Spleen (tissue), 11 donors: Measurements from ENCODE around the gene S100A5. TPM values are rescaled to one million over a fixed set of nuclear protein-coding genes. Genes with fewer than 3 reads are reported as not detected.

Experiments
- DNase-seq: peaks from one replicate; pipeline ENCODE4 v3.0.0-alpha.2; 2020
- H3K27ac ChIP-seq, 8 donors: fragments of 200-600 bp; sonication (generic) in 7 of 8; 1 replicate in 4 of 8; 2 replicates in 4 of 8; pipeline versions ENCODE4 v1.5.0 to v1.8.0; 2016 to 2021; ENCODE audit warnings: inconsistent platforms in 4 of 8, mild to moderate bottlenecking in 4 of 8, moderate library complexity in 1 of 8
- H3K27me3 ChIP-seq, 7 donors: fragments of 200-600 bp; sonication (generic) in 6 of 7; replicated peaks in 1 of 7; 1 replicate in 4 of 7; 2 replicates in 3 of 7; pipeline versions ENCODE4 v1.5.0 to v1.8.0; 2016 to 2021; ENCODE audit warnings: inconsistent platforms in 3 of 7, mild to moderate bottlenecking in 1 of 7
- H3K36me3 ChIP-seq, 6 donors: fragments of 200-600 bp; sonication (generic) in 5 of 6; 1 replicate in 4 of 6; 2 replicates in 2 of 6; pipeline versions ENCODE4 v1.5.0 to v1.8.0; 2016 to 2021; ENCODE audit warnings: inconsistent platforms in 2 of 6
- H3K4me1 ChIP-seq, 6 donors: fragments of 200-600 bp; sonication (generic) in 5 of 6; 1 replicate in 3 of 6; 2 replicates in 3 of 6; pipeline versions ENCODE4 v1.5.0 to v1.8.0; 2016 to 2021; ENCODE audit warnings: inconsistent platforms in 3 of 6
- H3K4me3 ChIP-seq, 8 donors: fragments of 200-600 bp; sonication (generic) in 7 of 8; 1 replicate in 4 of 8; 2 replicates in 4 of 8; pipeline versions ENCODE4 v1.5.0 to v1.8.0; 2016 to 2021; ENCODE audit warnings: inconsistent platforms in 4 of 8, mild to moderate bottlenecking in 4 of 8, moderate library complexity in 2 of 8
- H3K9me3 ChIP-seq, 8 donors: fragments of 200-600 bp; sonication (generic) in 7 of 8; 1 replicate in 4 of 8; 2 replicates in 4 of 8; pipeline versions ENCODE4 v1.5.0 to v1.8.0; 2016 to 2021; ENCODE audit warnings: inconsistent platforms in 4 of 8
- POLR2A ChIP-seq, 3 donors: fragments of 450-650 bp; IDR thresholded peaks; one replicate each; pipeline ENCODE4 v1.5.1; 2017; ENCODE audit warnings: antibody characterized with exemption in 3 of 3, mild to moderate bottlenecking in 1 of 3
- POLR2AphosphoS5 ChIP-seq, 3 donors: sonication (generic); formaldehyde crosslinking; IDR thresholded peaks; one replicate each; pipeline ENCODE4 v1.5.1; 2017; ENCODE audit warnings: antibody characterized with exemption in 3 of 3
- WGBS, 5 donors: extraction: QIAGEN DNeasy Blood & Tissue Kit in 3 of 5; methylation state at CpG; one replicate each; pipeline versions ENCODE4 v1.1.5 to v1.1.7; 2013 to 2018; 5-methylcytosine and 5-hydroxymethylcytosine counted together
- intact Hi-C: fragments of 100-400 bp; cut with DNase I; formaldehyde crosslinking; loops from one replicate; pipeline ENCODE4 v1.15.0; 2023; ENCODE audit warnings: low total_unique reads
- polyA plus RNA-seq, 3 donors: library from polyadenylated mRNA; stranded (reverse); fragments of 200-250 nt; gene quantifications; one replicate each; pipeline ENCODE4 v1.2.1, GENCODE V29; 2013
- total RNA-seq, 7 donors: library from RNA; depleted of rRNA in 3 of 7; stranded (reverse); fragments of >200 nt in 3 of 7; fragmentation: NEBNext Ultra II Directional in 4 of 7; extraction: Animal tissue kit (Norgen Biotek cat#: 25700) in 4 of 7; gene quantifications; one replicate each; pipeline versions ENCODE4 v1.1.0 to v1.2.1, GENCODE V29; 2016 to 2021
- TF ChIP-seq, protein P1 (sequence below), 11 experiments: fragments of 200-600 bp in 7 of 11; fragments of 450-650 bp in 4 of 11; sonication (generic) in 4 of 11; IDR thresholded peaks in 8 of 11; conservative IDR thresholded peaks in 3 of 11; 1 replicate in 7 of 11; 2 replicates in 4 of 11; pipeline versions ENCODE4 v1.4.0 to v1.8.0; 2016 to 2021; ENCODE audit warnings: antibody characterized with exemption in 11 of 11, inconsistent platforms in 4 of 11, mild to moderate bottlenecking in 1 of 11
- donor health status: healthy with polysubstance abuse.
- donor health status: DM: no; HTN: no; CAD: no; lungs with moderate emphysema.
- donor health status: DM: no; HTN: no; CAD: no.
- donor health status: Bipolar disorder and iron deficiency.
- donor health status: healthy.
- donor health status: DM: no; HTN: no; CAD: no.
- donor health status: DM: yes; HTN: yes; CAD: no.

The S100A5 gene
- total and polyA plus RNA-seq, 10 donors: 0.32 to 2.8 (median 0.46) TPM; not detected in 7

DNA sequence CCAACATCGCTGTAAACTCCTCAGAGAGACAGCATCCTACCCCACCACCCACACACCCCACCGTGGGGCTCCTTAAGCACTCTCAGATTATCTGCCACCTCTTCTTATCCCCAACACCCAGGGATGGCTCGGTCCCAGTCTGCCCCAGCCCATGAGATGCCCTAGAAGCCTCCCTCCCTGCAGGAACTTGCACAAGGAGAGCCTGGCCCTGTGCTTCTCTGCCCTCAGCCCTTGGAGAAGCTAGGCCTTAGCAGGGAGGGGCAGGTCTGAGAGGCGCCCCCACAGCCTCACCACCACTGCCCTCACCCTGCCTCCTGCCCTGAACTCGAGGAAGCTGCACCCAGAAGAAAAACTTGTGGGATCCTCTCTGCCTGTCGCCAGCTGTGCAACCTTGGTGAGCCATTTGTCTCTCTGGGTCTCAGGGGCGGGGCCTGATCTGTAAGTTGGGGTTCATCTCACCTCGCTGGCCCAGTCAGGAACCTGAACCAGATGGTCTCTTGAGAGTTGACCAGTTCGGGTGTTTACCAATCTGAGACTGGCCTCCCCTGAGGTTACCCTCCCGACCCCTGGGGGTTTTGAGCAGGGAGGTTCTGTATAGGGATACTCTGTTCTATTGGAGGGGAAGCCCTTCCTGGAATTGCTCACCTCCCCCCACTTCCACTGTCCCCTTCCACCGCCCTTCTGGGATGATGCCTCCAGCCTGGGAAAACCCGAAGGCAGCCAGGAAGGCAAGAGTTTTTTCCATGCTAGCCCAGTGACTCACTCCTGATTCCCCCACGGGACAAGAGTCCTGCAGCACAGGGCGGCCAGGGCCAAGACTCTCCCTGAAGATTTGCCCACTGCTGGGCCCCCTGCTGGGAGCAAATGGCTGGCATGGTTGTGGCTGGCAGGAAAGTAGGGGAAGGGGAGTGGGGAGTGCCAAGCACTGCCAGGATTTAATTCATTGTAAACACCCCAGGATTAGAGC is 8.3 kb upstream of the S100A5 start, which contains the start of gene S100A3:
Gene S100A3, minus strand, starts transcription at position 537 of the 967 bp plus-strand sequence. CDS start 773 bp downstream, outside the sequence.
- Histone ChIP-seq H3K9me3 (no peaks in the 10 kb centered on the region), H3K27me3 (no peaks in the 10 kb centered on the region), H3K27ac (peak within 1 kb of the TSS in 3 of 8 donors; percentile 14 to 50 (median 36)), H3K4me1 (peaks cover 18 to 88% (median 53%) of the 10 kb centered on the region in 6 donors), H3K36me3 (peaks cover 0 to 8% (median 0%) of the 10 kb centered on the region in 6 donors), H3K4me3 (no peak within 1 kb of the TSS)
- peak; percentile 61 for DNase-seq
- 67 to 79% (median 72%) methylated on average over 12 to 14 of the region's 14 CpGs for WGBS, 5 donors
- TF ChIP-seq, protein P1, sequence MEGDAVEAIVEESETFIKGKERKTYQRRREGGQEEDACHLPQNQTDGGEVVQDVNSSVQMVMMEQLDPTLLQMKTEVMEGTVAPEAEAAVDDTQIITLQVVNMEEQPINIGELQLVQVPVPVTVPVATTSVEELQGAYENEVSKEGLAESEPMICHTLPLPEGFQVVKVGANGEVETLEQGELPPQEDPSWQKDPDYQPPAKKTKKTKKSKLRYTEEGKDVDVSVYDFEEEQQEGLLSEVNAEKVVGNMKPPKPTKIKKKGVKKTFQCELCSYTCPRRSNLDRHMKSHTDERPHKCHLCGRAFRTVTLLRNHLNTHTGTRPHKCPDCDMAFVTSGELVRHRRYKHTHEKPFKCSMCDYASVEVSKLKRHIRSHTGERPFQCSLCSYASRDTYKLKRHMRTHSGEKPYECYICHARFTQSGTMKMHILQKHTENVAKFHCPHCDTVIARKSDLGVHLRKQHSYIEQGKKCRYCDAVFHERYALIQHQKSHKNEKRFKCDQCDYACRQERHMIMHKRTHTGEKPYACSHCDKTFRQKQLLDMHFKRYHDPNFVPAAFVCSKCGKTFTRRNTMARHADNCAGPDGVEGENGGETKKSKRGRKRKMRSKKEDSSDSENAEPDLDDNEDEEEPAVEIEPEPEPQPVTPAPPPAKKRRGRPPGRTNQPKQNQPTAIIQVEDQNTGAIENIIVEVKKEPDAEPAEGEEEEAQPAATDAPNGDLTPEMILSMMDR (IDR thresholded peaks at IDR 0.05 in 8 of 11, conservative IDR thresholded peaks at IDR 0.05 in 3 of 11): no peak
- TF ChIP-seq POLR2AphosphoS5 (IDR thresholded peaks at IDR 0.05): no peak
- intact Hi-C loops: no loop called here

DNA sequence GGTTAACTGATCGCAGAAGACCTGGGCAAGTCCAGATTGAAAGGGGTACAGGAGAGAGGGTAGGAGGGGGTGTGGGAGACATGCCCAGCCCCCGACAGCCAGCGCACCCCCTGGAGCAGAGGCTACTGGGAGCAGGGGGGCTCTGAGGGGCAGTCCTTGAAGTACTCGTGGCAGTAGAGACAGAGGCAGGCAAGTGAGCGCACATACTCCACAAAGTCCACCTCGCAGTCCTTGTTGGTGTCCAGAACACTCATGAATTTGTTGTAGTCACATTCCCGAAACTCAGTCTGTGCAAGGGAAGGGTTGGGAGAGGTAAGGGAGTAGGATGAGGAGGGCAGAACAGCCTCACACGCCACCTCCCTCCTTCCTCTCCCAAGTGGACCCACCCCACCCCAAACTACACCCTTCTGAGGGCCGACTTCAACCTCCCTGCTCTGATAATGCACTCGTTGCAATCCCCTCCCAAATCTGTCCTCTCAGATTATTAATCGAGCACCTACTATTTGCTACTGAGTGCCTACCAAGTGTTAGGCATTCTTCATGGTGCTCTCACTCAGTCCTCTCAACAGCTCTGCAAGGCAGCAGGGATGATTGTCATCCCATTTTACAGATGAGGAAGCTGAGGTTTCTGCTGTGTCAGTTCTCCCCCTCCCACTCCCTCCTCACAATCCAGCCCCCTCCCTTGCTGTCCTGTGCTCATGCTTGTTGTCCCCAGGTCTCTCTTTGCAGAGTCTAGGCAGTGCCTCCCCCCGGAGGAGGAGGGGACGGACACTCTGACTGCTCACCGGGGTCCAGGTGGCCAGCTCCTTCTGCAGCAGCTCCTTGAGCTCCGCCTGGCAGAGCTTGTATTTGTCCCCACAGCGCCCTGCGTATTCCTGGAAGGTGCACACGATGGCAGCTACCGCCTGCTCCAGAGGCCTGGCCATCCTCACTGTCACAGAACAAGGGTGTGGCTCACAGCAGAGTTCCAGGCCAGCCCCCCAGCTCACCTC is 7.1 kb upstream of the S100A5 start:
- intact Hi-C loops: no loop called here
- peak overlapping the region in 1 of 8 donors; percentile 93 for H3K27ac ChIP-seq
- TF ChIP-seq POLR2AphosphoS5 (IDR thresholded peaks at IDR 0.05) (no peak), POLR2A (IDR thresholded peaks at IDR 0.05) (no peak)
- TF ChIP-seq, protein P1 (IDR thresholded peaks at IDR 0.05 in 8 of 11, conservative IDR thresholded peaks at IDR 0.05 in 3 of 11): no peak
- H3K4me1 ChIP-seq: peaks cover 18 to 88% (median 61%) of the 10 kb centered on the region in 6 donors
- H3K4me3 ChIP-seq: no peak overlapping the region
- H3K27me3 ChIP-seq: no peaks in the 10 kb centered on the region
- peak; percentile 63 for DNase-seq
- peaks cover 0 to 20% (median 0%) of the 10 kb centered on the region in 6 donors for H3K36me3 ChIP-seq
- no peaks in the 10 kb centered on the region for H3K9me3 ChIP-seq
- 91 to 97% (median 93%) methylated on average over 16 to 19 of the region's 19 CpGs for WGBS, 5 donors

DNA sequence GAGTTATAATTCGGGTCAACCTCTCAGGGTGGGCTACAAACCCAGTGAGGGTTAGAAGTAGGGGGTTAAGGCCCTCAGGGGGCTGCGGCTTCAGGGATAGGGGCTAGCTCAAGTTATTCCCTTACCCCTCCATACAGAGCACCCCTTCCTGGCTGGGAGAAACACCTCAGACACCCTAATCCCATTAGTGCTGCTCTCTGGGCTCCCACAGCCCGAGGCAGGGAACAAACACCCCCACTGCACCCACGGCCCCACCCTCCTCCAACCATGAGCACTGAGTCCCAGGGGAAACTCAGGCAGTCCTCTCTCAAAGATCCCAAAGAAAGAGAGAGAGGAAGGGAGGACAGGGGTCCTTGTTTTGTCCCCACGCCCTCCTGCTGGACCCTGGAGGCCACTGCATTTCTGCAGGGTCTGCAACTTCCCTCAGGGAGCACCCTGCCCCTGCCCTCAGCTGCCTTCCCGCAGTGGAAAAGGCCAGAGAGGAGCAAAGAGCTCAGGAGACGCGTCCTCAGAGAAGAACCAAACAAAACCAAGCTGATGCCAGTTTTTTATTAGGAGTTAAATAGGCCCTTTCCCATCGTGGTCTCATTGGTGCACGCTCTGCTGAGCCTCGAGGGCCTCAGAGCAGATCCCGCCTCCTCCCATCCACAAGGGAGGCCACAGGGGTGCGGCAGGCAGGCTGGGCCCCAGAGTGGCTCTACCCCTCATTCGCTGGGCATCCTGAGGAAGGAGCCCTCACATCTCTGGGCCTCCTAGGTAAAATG is 6.2 kb upstream of the S100A5 start:
- H3K27ac ChIP-seq: peak overlapping the region in 4 of 8 donors; percentile 84 to 93 (median 90)
- intact Hi-C loops: no loop called here
- no peak overlapping the region for H3K4me3 ChIP-seq
- peaks cover 24 to 97% (median 69%) of the 10 kb centered on the region in 6 donors for H3K4me1 ChIP-seq
- TF ChIP-seq POLR2AphosphoS5 (IDR thresholded peaks at IDR 0.05): no peak
- TF ChIP-seq POLR2A (IDR thresholded peaks at IDR 0.05): no peak
- TF ChIP-seq, protein P1 (IDR thresholded peaks at IDR 0.05 in 8 of 11, conservative IDR thresholded peaks at IDR 0.05 in 3 of 11): no peak
- no peaks in the 10 kb centered on the region for H3K27me3 ChIP-seq
- H3K36me3 ChIP-seq: peaks cover 0 to 26% (median 0%) of the 10 kb centered on the region in 6 donors
- H3K9me3 ChIP-seq: no peaks in the 10 kb centered on the region
- peak; percentile 68 for DNase-seq
- WGBS, 5 donors: 79 to 90% (median 83%) methylated on average over 13 to 14 of the region's 14 CpGs
